T-helper 1 cell treated with Interleukin-12 subunit alpha and Interleukin-12 subunit beta and Interleukin-4 antibody, amounts not matched to agents 30 μg/mL and 1 μg/mL, for 36 hours (primary cell): Measurements from ENCODE around the gene HSBP1L1.

Experiments
- H3K27ac Mint-ChIP-seq: one replicate; pipeline ENCODE4 v1.8.0; 2021; ENCODE audit warnings: mild to moderate bottlenecking, mixed read lengths
- H3K27me3 Mint-ChIP-seq: one replicate; pipeline ENCODE4 v1.8.0; 2021; ENCODE audit warnings: low read depth, mixed read lengths
- H3K36me3 Mint-ChIP-seq: one replicate; pipeline ENCODE4 v1.8.0; 2021; ENCODE audit warnings: low read depth, mixed read lengths
- H3K4me1 Mint-ChIP-seq: one replicate; pipeline ENCODE4 v1.8.0; 2021; ENCODE audit warnings: low read depth, mixed read lengths
- H3K4me3 Mint-ChIP-seq: one replicate; pipeline ENCODE4 v1.8.0; 2021; ENCODE audit warnings: mild to moderate bottlenecking, moderate library complexity, mixed read lengths
- H3K9me3 Mint-ChIP-seq: one replicate; pipeline ENCODE4 v1.8.0; 2021; ENCODE audit warnings: mixed read lengths

Gene HSBP1L1

GRCh38 chr18:79972720-79973119 lies 8.3 kb downstream of the HSBP1L1 start:
- Mint-ChIP-seq H3K9me3 (no peaks in the 10 kb centered on the region), H3K4me1 (peaks cover 8% of the 10 kb centered on the region), H3K27me3 (no peaks in the 10 kb centered on the region), H3K27ac (no peak overlapping the region), H3K36me3 (peaks cover 16% of the 10 kb centered on the region), H3K4me3 (no peak overlapping the region)

DNA sequence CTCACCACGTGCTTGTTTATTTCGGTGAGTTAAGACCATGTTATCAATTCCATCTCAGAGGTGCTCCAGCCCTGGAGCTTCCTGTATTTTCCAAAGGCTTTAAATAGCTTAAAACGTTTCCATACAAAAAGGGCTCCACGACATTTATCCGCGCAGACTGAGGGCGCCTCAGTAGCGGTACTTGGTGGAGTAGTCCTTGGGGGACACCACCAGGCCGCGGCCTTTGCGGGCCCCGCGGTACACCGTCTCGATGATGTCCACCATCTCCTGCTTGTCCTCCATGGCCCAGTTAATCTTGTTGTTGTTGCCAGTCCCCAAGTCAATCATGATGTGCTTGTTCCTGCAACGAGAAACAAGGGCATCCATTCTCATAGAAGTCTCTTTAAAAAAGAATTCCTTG lies 9.1 kb downstream of the HSBP1L1 start:
- Mint-ChIP-seq H3K27me3 (no peaks in the 10 kb centered on the region), H3K27ac (no peak overlapping the region), H3K36me3 (peaks cover 16% of the 10 kb centered on the region), H3K4me1 (peaks cover 13% of the 10 kb centered on the region), H3K4me3 (no peak overlapping the region), H3K9me3 (no peaks in the 10 kb centered on the region)

DNA sequence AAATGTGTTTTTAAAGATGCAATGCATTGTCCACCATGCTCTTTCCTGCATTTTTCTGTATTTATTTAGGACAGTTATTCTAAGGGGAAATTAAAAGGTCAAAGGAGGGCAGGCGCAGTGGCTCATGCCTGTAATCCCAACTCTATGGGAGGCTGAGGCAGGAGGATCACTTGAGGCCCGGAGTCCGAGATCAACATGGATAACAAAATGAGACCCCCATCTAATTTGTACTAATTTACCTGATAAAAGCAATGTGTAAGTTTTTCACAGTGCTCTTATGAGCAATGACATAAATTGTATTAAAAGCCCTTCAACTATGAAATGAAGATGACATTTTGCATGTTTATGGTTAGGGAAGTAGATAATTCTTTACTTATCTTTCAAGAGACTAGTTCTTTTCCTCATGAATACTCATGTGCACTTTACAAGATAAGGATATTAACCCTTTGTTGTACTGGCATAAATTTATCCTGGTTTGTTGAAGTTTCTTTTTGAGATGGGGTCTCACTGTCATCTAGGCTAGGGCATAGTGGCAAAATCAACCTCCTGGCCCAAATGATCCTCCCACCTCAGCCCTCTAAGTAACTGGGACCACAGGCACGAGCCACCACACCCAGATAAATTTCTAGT lies 9.7 kb downstream of the HSBP1L1 start:
- Mint-ChIP-seq H3K9me3 (no peaks in the 10 kb centered on the region), H3K4me1 (peaks cover 13% of the 10 kb centered on the region), H3K4me3 (no peak overlapping the region), H3K27ac (no peak overlapping the region), H3K27me3 (no peaks in the 10 kb centered on the region), H3K36me3 (peaks cover 16% of the 10 kb centered on the region)

GRCh38 chr18:79975043-79975442 lies 10.6 kb downstream of the HSBP1L1 start:
- H3K4me1 Mint-ChIP-seq, result peaks cover 17% of the 10 kb centered on the region
- no peak overlapping the region for H3K4me3 Mint-ChIP-seq
- no peak overlapping the region for H3K27ac Mint-ChIP-seq
- H3K27me3 Mint-ChIP-seq, result no peaks in the 10 kb centered on the region
- H3K9me3 Mint-ChIP-seq, result no peaks in the 10 kb centered on the region
- peaks cover 16% of the 10 kb centered on the region for H3K36me3 Mint-ChIP-seq

- no peak overlapping the region for H3K27ac Mint-ChIP-seq
Measured at GRCh38 chr18:79975985-79976680, 11.7 kb downstream of the HSBP1L1 start.

DNA sequence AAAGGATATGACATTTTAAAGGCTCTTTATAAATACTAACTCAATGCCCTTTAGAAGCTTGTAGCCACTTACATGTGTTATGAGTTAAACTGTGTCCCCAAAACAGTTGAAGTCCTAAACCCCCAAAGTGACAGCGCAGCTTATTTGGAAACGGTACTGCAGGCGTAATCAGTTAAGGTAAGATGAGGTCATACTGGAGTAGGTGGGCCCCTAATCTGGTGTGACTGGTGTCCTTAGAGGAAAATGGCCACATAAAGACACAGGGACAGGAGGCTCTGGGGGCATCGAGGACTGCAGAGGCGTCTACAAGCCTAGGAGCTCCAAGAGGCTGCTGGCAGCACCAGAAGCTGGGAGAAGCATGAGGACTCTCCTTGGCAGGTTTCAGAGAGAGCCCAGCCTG lies 15.4 kb downstream of the HSBP1L1 start:
- Mint-ChIP-seq H3K36me3 (peaks cover 14% of the 10 kb centered on the region), H3K4me1 (peaks cover 39% of the 10 kb centered on the region), H3K9me3 (no peaks in the 10 kb centered on the region), H3K4me3 (no peak overlapping the region), H3K27ac (no peak overlapping the region), H3K27me3 (no peaks in the 10 kb centered on the region)

More at GRCh38 chr18:79975985-79976680, 11.7 kb downstream of the HSBP1L1 start:
- Mint-ChIP-seq H3K9me3 (no peaks in the 10 kb centered on the region), H3K4me1 (peaks cover 18% of the 10 kb centered on the region), H3K36me3 (peaks cover 16% of the 10 kb centered on the region), H3K27me3 (no peaks in the 10 kb centered on the region), H3K4me3 (no peak overlapping the region)

DNA sequence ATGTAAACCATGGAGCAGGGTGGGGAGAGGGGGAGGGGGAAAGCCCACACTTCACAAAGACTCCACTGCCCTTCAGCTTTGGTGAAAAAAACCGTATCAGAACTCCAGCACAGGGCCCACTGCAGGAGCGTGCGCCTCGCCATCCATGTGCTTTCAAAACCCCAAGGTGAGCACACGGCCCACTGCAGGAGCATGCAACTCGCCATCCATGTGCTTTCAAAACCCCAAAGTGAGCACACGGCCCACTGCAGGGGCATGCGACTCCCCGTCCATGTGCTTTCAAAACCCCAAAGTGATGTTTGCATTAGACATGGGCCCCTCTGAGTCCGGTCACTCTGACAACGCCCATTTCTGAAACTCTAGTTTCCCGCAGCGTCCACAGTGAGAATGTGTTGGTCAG lies 16.1 kb downstream of the HSBP1L1 start:
- H3K9me3 Mint-ChIP-seq, result no peaks in the 10 kb centered on the region
- peaks cover 12% of the 10 kb centered on the region for H3K36me3 Mint-ChIP-seq
- peaks cover 42% of the 10 kb centered on the region for H3K4me1 Mint-ChIP-seq
- no peak overlapping the region for H3K27ac Mint-ChIP-seq
- no peak overlapping the region for H3K4me3 Mint-ChIP-seq
- no peaks in the 10 kb centered on the region for H3K27me3 Mint-ChIP-seq

- Mint-ChIP-seq H3K4me3 (no peak overlapping the region), H3K36me3 (peaks cover 12% of the 10 kb centered on the region), H3K9me3 (no peaks in the 10 kb centered on the region), H3K4me1 (peaks cover 56% of the 10 kb centered on the region), H3K27ac (peak overlapping the region; percentile 2), H3K27me3 (no peaks in the 10 kb centered on the region)
Measured at GRCh38 chr18:79982736-79983135, 18.3 kb downstream of the HSBP1L1 start.

DNA sequence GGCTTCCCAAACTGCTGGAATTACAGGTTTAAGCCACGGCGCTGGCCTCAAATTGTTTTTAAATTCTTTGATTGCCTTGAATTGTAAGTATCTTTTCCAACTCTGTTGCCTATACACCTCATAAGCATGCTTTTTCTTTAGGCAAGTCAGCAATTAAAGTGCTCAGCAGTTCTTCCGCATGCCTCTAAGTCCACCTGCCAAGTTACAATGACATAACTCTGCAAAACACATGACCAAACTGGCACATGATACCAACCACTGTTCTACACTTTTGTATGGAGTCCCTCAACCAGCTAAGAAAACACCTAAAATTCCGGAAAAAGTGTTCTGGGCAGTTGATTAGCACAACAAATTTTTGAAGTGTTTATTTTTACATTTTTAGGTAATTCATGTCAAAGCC lies 18.8 kb downstream of the HSBP1L1 start:
- no peaks in the 10 kb centered on the region for H3K27me3 Mint-ChIP-seq
- no peak overlapping the region for H3K4me3 Mint-ChIP-seq
- peaks cover 53% of the 10 kb centered on the region for H3K4me1 Mint-ChIP-seq
- H3K36me3 Mint-ChIP-seq, result peaks cover 12% of the 10 kb centered on the region
- H3K27ac Mint-ChIP-seq, result no peak overlapping the region
- H3K9me3 Mint-ChIP-seq, result no peaks in the 10 kb centered on the region

DNA sequence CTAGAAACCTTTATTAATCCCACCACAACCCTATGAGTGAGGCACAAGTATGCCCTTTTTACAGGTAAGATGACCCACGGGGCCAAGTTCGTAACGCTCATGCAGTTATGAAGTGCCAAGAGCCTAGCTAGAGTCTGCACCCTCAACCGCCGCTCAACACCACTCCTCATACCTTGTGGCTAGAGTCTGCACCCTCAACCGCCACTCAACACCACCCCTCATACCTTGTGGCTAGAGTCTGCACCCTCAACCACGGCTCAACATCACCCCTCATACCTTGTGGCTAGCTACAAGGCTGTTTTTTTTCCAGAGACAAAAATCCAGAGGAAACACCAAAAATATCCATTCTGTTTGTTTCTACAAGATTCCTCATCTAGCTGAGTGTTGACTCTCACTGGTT lies 19.4 kb downstream of the HSBP1L1 start:
- Mint-ChIP-seq H3K4me3 (peak overlapping the region; percentile 9), H3K36me3 (peaks cover 12% of the 10 kb centered on the region), H3K9me3 (no peaks in the 10 kb centered on the region), H3K27me3 (no peaks in the 10 kb centered on the region), H3K4me1 (peaks cover 53% of the 10 kb centered on the region), H3K27ac (peak overlapping the region; percentile 59)

GRCh38 chr18:79985172-79985571 lies 20.7 kb downstream of the HSBP1L1 start:
- H3K4me1 Mint-ChIP-seq, result peaks cover 49% of the 10 kb centered on the region
- peak overlapping the region; percentile 66 for H3K4me3 Mint-ChIP-seq
- no peak overlapping the region for H3K27ac Mint-ChIP-seq
- H3K9me3 Mint-ChIP-seq, result no peaks in the 10 kb centered on the region
- peaks cover 12% of the 10 kb centered on the region for H3K36me3 Mint-ChIP-seq
- no peaks in the 10 kb centered on the region for H3K27me3 Mint-ChIP-seq

GRCh38 chr18:79986726-79987125 lies 22.3 kb downstream of the HSBP1L1 start:
- Mint-ChIP-seq H3K4me1 (peaks cover 45% of the 10 kb centered on the region), H3K27me3 (no peaks in the 10 kb centered on the region), H3K4me3 (peak overlapping the region; percentile 87), H3K9me3 (no peaks in the 10 kb centered on the region), H3K36me3 (peaks cover 12% of the 10 kb centered on the region), H3K27ac (peak overlapping the region; percentile 42)

- peaks cover 7% of the 10 kb centered on the region for H3K36me3 Mint-ChIP-seq
- H3K4me1 Mint-ChIP-seq, result peaks cover 40% of the 10 kb centered on the region
Measured at GRCh38 chr18:79987566-79987965, 23.1 kb downstream of the HSBP1L1 start.

GRCh38 chr18:79988071-79988450 lies 23.6 kb downstream of the HSBP1L1 start:
- peaks cover 38% of the 10 kb centered on the region for H3K4me1 Mint-ChIP-seq
- H3K36me3 Mint-ChIP-seq, result peaks cover 7% of the 10 kb centered on the region
- no peaks in the 10 kb centered on the region for H3K27me3 Mint-ChIP-seq
- H3K27ac Mint-ChIP-seq, result peak overlapping the region; percentile 87
- no peaks in the 10 kb centered on the region for H3K9me3 Mint-ChIP-seq
- H3K4me3 Mint-ChIP-seq, result peak overlapping the region; percentile 87

More at GRCh38 chr18:79987566-79987965, 23.1 kb downstream of the HSBP1L1 start:
- Mint-ChIP-seq H3K4me3 (peak overlapping the region; percentile 87), H3K27ac (peak overlapping the region; percentile 87), H3K27me3 (no peaks in the 10 kb centered on the region), H3K9me3 (no peaks in the 10 kb centered on the region)

DNA sequence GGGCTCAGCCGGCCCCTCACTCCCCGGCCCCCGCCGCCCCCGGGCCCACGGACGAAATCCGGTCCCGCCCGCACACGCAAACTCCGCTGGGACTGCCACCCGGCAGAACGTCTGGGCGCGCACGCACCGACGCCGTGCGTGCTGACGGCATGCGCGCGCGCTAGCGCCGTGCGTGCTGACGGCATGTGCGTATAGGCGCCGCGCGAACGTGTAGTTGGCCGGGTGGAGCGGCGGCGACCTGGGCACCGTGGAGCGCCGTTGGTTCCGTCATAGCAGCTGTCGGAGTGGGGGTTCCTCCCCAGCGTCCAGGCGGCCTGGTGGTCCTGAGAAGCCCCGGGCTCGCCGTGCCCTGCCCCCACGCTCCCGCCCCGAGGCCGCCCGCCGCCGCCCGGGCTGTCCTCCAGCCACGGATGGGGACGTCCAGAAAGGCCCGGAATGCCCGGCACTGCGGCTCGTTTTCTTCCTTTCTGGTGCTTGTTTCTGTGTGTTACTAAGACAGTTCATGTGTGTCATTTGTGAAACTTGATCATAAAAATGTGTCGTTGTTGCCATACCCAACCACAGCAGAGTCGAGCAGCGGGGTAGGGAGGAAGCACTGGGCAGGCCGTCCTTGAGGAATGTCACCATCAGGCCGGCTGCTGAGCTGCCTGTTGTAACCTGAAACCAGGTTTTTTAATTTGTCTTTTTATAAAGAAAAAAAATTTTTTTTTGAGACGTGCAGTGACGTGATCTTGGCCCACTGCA lies 24.2 kb downstream of the HSBP1L1 start, which contains the start of gene TXNL4A:
TSS of gene TXNL4A (minus strand) at position 113 of the 744 bp plus-strand sequence. CDS start 171 bp downstream, outside the sequence.
- Mint-ChIP-seq H3K9me3 (no peaks in the 10 kb centered on the region), H3K27me3 (no peaks in the 10 kb centered on the region), H3K4me1 (peaks cover 33% of the 10 kb centered on the region), H3K36me3 (peaks cover 7% of the 10 kb centered on the region), H3K4me3 (peak within 1 kb of the TSS; percentile 98), H3K27ac (peak within 1 kb of the TSS; percentile 96)
